ENCODE results near the gene EXOC7.

The EXOC7 gene

GRCh38 chr17:76036497-76037261 lies 66.9 kb downstream of the EXOC7 start:
- no peak for DNase-seq

GRCh38 chr17:76034428-76035350 lies 68.9 kb downstream of the EXOC7 start:
- DNase-seq: no peak

GRCh38 chr17:76033139-76033538 lies 70.4 kb downstream of the EXOC7 start:
- no peak for DNase-seq

GRCh38 chr17:76032780-76033108 lies 70.8 kb downstream of the EXOC7 start:
- DNase-seq: no peak

GRCh38 chr17:76032073-76032779 lies 71.4 kb downstream of the EXOC7 start:
- DNase-seq: no peak
